ENCODE measurements around the gene NPY2R.

GRCh38 chr4:155252327-155252726 lies 43.9 kb downstream of the NPY2R start:
- TF ChIP-seq CTCF (IDR thresholded peaks at IDR 0.05) (no peak), POLR2A (IDR thresholded peaks at IDR 0.05) (no peak)

Data from uterus (tissue), 2 donors.